Neural progenitor cell (in vitro differentiated cells): Measurements from ENCODE around the gene SLC1A1.
"Not testable (repeated sequence)": the region's sequence is repeated elsewhere in the genome, so short reads cannot be mapped to it uniquely, and the experiment has no call there.

Experiments
- CTCF ChIP-seq: fragments of 200-600 bp; sonication (generic); IDR thresholded peaks from 2 replicates; pipeline ENCODE4 v1.5.1; 2017; ENCODE audit warnings: antibody characterized with exemption, mild to moderate bottlenecking
- EZH2 ChIP-seq: fragments of 200-600 bp; sonication (generic); IDR thresholded peaks from 2 replicates; pipeline ENCODE4 v1.6.1; 2017; ENCODE audit warnings: antibody characterized with exemption, mild to moderate bottlenecking, moderate library complexity

GRCh38 chr9:4530831-4531230 is 40.6 kb downstream of the SLC1A1 start:
- TF ChIP-seq CTCF, EZH2: not testable (repeated sequence)
